OCI-LY3 (cell line): ENCODE data around the gene NLRP7.
"Not testable (repeated sequence)": the region's sequence is repeated elsewhere in the genome, so short reads cannot be mapped to it uniquely, and the experiment has no call there.

Source experiments
- H2AFZ ChIP-seq: fragments of 200-600, 300-600 bp; shearing (Covaris generic); 2 replicates; pipeline ENCODE4 v1.6.0; 2014; ENCODE audit warnings: antibody characterized with exemption, low read depth, low read length
- H3K27ac ChIP-seq: fragments of 200-600, 300-600 bp; sonication (generic); 2 replicates; pipeline ENCODE4 v1.5.1; 2014; ENCODE audit warnings: mild to moderate bottlenecking, low read length, moderate library complexity, mixed read lengths
- H3K27me3 ChIP-seq: fragments of 200-600, 300-600 bp; sonication (generic); 2 replicates; pipeline ENCODE4 v1.6.1; 2014; ENCODE audit warnings: low read depth, low read length, mixed read lengths
- H3K36me3 ChIP-seq: fragments of 200-600, 300-600 bp; sonication (generic); replicated peaks from 2 replicates; pipeline ENCODE3; 2014; ENCODE audit warnings: low read depth, low read length, mixed read lengths
- H3K4me1 ChIP-seq: fragments of 300-600, 200-600 bp; sonication (generic); 2 replicates; pipeline ENCODE4 v1.6.1; 2014; ENCODE audit warnings: low read length, mixed read lengths
- H3K4me2 ChIP-seq: fragments of 200-600, 300-600 bp; sonication (generic); 2 replicates; pipeline ENCODE4 v1.6.1; 2014; ENCODE audit warnings: low read length, mixed read lengths
- H3K4me3 ChIP-seq: fragments of 300-600, 200-600 bp; sonication (generic); 2 replicates; pipeline ENCODE4 v1.5.1; 2014; ENCODE audit warnings: antibody characterized with exemption, mild to moderate bottlenecking, low read length, moderate library complexity
- H3K79me2 ChIP-seq: fragments of 300-600, 200-600 bp; shearing (Covaris generic); 2 replicates; pipeline ENCODE4 v1.6.1; 2014; ENCODE audit warnings: mild to moderate bottlenecking, low read length, mixed read lengths
- H3K9ac ChIP-seq: fragments of 300-600, 200-600 bp; shearing (Covaris generic); 2 replicates; pipeline ENCODE4 v1.6.0; 2014; ENCODE audit warnings: mild to moderate bottlenecking, low read length, moderate library complexity
- H3K9me3 ChIP-seq: fragments of 200-600, 300-600 bp; shearing (Covaris generic); 2 replicates; pipeline ENCODE4 v1.6.1; 2014; ENCODE audit warnings: low read length, mixed read lengths; ENCODE audit not compliant: insufficient read depth
- H4K20me1 ChIP-seq: fragments of 200-600, 300-600 bp; sonication (generic); 2 replicates; pipeline ENCODE4 v1.6.1; 2016; ENCODE audit warnings: low read length, mixed read lengths; ENCODE audit not compliant: insufficient read depth
- CTCF ChIP-seq: fragments of 200-600, 300-600 bp; sonication (generic); IDR thresholded peaks from 2 replicates; pipeline ENCODE4 v1.5.1; 2014; ENCODE audit warnings: antibody characterized with exemption, low read length, low read depth
- EZH2phosphoT487 ChIP-seq: fragments of 200-600 bp; shearing (Covaris generic); IDR thresholded peaks from 2 replicates; pipeline ENCODE4 v1.6.1; 2018; ENCODE audit warnings: antibody characterized with exemption, mixed run types, low read depth

Gene NLRP7

GRCh38 chr19:54952591-54953344, 5.4 kb upstream of the NLRP7 start:
- Histone ChIP-seq H3K9me3 (no peaks in the 10 kb centered on the region), H3K27me3 (no peaks in the 10 kb centered on the region), H3K27ac (peak overlapping the region; percentile 82), H3K4me2 (peak overlapping the region; percentile 83), H3K36me3 (no peaks in the 10 kb centered on the region), H3K4me1 (peaks cover 73% of the 10 kb centered on the region), H3K79me2 (no peaks in the 10 kb centered on the region), H2AFZ (peak overlapping the region; percentile 18; the same call in 1 of the 2 replicates), H3K9ac (peak overlapping the region; percentile 67), H4K20me1 (no peaks in the 10 kb centered on the region), H3K4me3 (peak overlapping the region; percentile 55)
- no peak for TF ChIP-seq CTCF
- no peak for TF ChIP-seq EZH2phosphoT487

- not testable (repeated sequence) for H3K36me3 ChIP-seq, H3K79me2 ChIP-seq, H2AFZ ChIP-seq, H3K27me3 ChIP-seq, H4K20me1 ChIP-seq, H3K9me3 ChIP-seq
- Histone ChIP-seq H3K9ac (peak overlapping the region; percentile 80; the same call in 1 of the 2 replicates), H3K4me2 (peak overlapping the region; percentile 59), H3K4me3 (peak overlapping the region; percentile 16; the same call in 1 of the 2 replicates), H3K27ac (peak overlapping the region; percentile 82), H3K4me1 (peaks cover 57% of the 10 kb centered on the region)
Measured at GRCh38 chr19:54950580-54950979, 3.2 kb upstream of the NLRP7 start.

GRCh38 chr19:54949412-54949811, 2.1 kb upstream of the NLRP7 start:
- Histone ChIP-seq H3K27ac (peak overlapping the region; percentile 82), H3K79me2 (no peaks in the 10 kb centered on the region), H3K9ac (peak overlapping the region; percentile 80; the same call in 1 of the 2 replicates)

GRCh38 chr19:54943772-54944361, 3.5 kb downstream of the NLRP7 start:
- H3K4me3 ChIP-seq, H3K79me2 ChIP-seq, H3K36me3 ChIP-seq, H4K20me1 ChIP-seq, H3K27me3 ChIP-seq, H3K9me3 ChIP-seq: not testable (repeated sequence)
- Histone ChIP-seq H3K27ac (peak overlapping the region; percentile 13; the same call in 1 of the 2 replicates), H3K4me1 (peaks cover 47% of the 10 kb centered on the region), H3K9ac (peak overlapping the region; percentile 1; the same call in 1 of the 2 replicates), H3K4me2 (peak overlapping the region; percentile 23), H2AFZ (peak overlapping the region; percentile 84; the same call in 1 of the 2 replicates)

More at GRCh38 chr19:54949412-54949811, 2.1 kb upstream of the NLRP7 start:
- peak overlapping the region; percentile 59 for H3K4me2 ChIP-seq
- peak overlapping the region; percentile 16; the same call in 1 of the 2 replicates for H3K4me3 ChIP-seq
- no peaks in the 10 kb centered on the region for H3K36me3 ChIP-seq
- H4K20me1 ChIP-seq, result no peaks in the 10 kb centered on the region
- no peaks in the 10 kb centered on the region for H3K27me3 ChIP-seq
- H3K4me1 ChIP-seq, result peaks cover 61% of the 10 kb centered on the region
- no peaks in the 10 kb centered on the region for H3K9me3 ChIP-seq
- no peak overlapping the region for H2AFZ ChIP-seq
- TF ChIP-seq EZH2phosphoT487, result no peak
- no peak for TF ChIP-seq CTCF

GRCh38 chr19:54939538-54939937, 7.8 kb downstream of the NLRP7 start:
- H3K4me3 ChIP-seq, result peak overlapping the region; percentile 92
- H3K4me2 ChIP-seq, result peak overlapping the region; percentile 99
- peaks cover 22% of the 10 kb centered on the region for H3K36me3 ChIP-seq
- H3K27me3 ChIP-seq, H2AFZ ChIP-seq, H4K20me1 ChIP-seq, H3K79me2 ChIP-seq, H3K9me3 ChIP-seq: not testable (repeated sequence)
- peak overlapping the region; percentile 55 for H3K27ac ChIP-seq
- H3K9ac ChIP-seq, result peak overlapping the region; percentile 72; the same call in 1 of the 2 replicates
- H3K4me1 ChIP-seq, result peaks cover 51% of the 10 kb centered on the region
